ENCODE data around the gene ADAMTS2.

The ADAMTS2 gene

GRCh38 chr5:179345433-179346321 is at the start of gene ADAMTS2:
TSS of gene ADAMTS2 (minus strand) at chr5:179345461. CDS start at chr5:179345328, 133 bp downstream.
- H3K4me3 ChIP-seq (ENCODE audit: low read length): no peak within 1 kb of the TSS
- TF ChIP-seq ZNF274 (IDR thresholded peaks at IDR 0.05; ENCODE audit: low read depth, low read length): no peak

DNA sequence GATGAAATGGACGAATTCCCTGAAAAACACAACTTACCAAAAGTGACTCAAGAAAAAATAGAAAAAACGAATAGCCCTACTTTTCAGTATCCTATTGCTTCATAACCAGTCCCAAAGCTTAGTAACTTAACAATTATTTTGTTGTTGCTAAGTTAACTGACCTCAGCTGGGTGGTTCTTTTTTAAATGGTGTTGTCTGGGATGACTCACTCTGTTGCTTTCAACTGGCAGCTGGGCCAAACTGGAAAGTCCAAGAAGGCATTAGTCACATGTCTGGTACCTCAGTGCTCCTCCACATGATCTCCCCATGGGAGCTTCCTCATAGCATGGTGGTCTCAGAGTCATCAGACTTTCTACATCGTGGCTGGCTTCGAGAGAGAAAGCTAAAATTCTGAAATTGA is 47.8 kb upstream of the ADAMTS2 start:
- H3K4me3 ChIP-seq (ENCODE audit: low read length): no peak overlapping the region
- TF ChIP-seq ZNF274 (IDR thresholded peaks at IDR 0.05; ENCODE audit: low read depth, low read length): no peak

- TF ChIP-seq ZNF274 (IDR thresholded peaks at IDR 0.05; ENCODE audit: low read depth, low read length): no peak
- H3K4me3 ChIP-seq (ENCODE audit: low read length): no peak overlapping the region
Observed at GRCh38 chr5:179387151-179388110, 42.2 kb upstream of the ADAMTS2 start.

- no peak overlapping the region for H3K4me3 ChIP-seq (ENCODE audit: low read length)
- TF ChIP-seq ZNF274 (IDR thresholded peaks at IDR 0.05; ENCODE audit: low read depth, low read length): no peak
Observed at GRCh38 chr5:179385914-179386313, 40.7 kb upstream of the ADAMTS2 start.

DNA sequence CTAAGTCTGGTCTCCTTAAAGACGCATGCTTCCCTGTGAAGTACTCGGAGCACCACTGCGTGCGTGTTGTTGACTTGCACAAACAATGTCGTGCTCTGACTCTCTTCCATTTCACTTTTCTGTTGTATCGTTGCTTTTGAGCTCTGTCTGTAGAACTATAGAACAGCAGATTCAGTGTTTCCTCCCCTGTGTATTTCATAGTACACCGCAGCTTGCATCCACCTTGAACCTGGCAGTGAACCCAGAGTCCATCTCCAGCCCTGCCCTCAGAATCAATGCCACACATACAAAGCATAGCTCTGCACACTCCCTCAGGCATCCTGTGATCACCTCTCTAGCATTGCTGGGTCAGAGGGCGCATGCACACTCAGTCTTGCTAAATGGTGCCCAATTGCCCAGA is 37.2 kb upstream of the ADAMTS2 start:
- H3K4me3 ChIP-seq (ENCODE audit: low read length): no peak overlapping the region
- TF ChIP-seq ZNF274 (IDR thresholded peaks at IDR 0.05; ENCODE audit: low read depth, low read length): no peak

DNA sequence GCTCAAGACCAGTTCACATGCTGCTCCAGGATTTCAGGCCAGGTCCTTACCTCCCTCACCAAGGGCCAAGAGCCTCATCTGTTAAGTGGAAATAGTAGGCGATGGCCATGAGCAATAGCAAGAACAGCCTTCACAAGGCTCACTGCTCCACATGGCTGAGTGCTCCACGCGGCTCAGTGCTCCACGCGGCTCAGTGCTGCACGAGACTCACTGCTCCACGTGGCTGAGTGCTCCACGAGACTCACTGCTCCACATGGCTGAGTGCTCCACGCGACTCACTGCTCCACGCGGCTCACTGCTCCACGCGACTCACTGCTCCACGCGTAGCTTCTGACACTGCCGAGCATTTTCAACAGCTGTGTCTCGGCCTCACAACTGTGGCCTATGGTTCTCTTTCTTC is 36.4 kb upstream of the ADAMTS2 start:
- H3K4me3 ChIP-seq (ENCODE audit: low read length): no peak overlapping the region
- TF ChIP-seq ZNF274 (IDR thresholded peaks at IDR 0.05; ENCODE audit: low read depth, low read length): no peak

GRCh38 chr5:179380211-179381035 is 35.2 kb upstream of the ADAMTS2 start:
- no peak overlapping the region for H3K4me3 ChIP-seq (ENCODE audit: low read length)
- no peak for TF ChIP-seq ZNF274 (IDR thresholded peaks at IDR 0.05; ENCODE audit: low read depth, low read length)

GRCh38 chr5:179379321-179379890 is 34.1 kb upstream of the ADAMTS2 start:
- H3K4me3 ChIP-seq (ENCODE audit: low read length): no peak overlapping the region
- no peak for TF ChIP-seq ZNF274 (IDR thresholded peaks at IDR 0.05; ENCODE audit: low read depth, low read length)

- H3K4me3 ChIP-seq (ENCODE audit: low read length): no peak overlapping the region
- TF ChIP-seq ZNF274 (IDR thresholded peaks at IDR 0.05; ENCODE audit: low read depth, low read length): no peak
Observed at GRCh38 chr5:179378441-179379271, 33.4 kb upstream of the ADAMTS2 start.

- H3K4me3 ChIP-seq (ENCODE audit: low read length): no peak overlapping the region
- no peak for TF ChIP-seq ZNF274 (IDR thresholded peaks at IDR 0.05; ENCODE audit: low read depth, low read length)
Observed at GRCh38 chr5:179378116-179378440, 32.8 kb upstream of the ADAMTS2 start.

DNA sequence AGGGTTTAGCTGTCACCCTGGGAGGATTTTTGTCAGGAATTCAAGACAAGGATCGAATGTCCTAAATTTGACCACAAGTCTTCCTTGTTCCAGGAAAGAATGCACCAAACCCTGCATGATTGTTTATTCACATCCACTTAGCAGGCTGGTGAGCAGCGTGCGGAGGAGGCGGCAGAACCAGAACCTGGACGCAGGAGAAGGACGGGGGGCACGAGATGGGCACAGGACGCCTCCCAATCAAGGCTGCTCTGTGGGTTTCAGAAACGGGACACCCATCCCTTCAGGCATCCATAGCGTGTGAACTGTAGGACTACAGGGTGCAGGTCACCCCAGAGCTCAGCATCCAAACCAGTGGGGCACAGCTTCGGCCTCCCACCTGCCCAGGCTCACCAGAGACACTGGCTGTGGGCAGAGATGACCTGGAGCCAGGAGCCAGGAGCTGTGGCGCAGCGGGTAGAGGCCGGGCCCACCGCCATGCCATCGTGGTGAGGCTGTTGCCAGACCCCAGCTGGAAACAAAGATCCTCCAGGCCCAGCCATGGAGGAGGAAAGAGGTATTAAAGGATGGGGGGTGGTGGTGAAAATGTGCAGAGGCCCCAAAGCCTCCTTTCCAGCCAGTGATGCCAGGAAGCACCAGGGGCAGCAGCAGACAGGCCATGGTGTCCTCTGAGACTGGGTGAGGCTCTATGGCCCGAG is 32.3 kb upstream of the ADAMTS2 start:
- no peak overlapping the region for H3K4me3 ChIP-seq (ENCODE audit: low read length)
- no peak for TF ChIP-seq ZNF274 (IDR thresholded peaks at IDR 0.05; ENCODE audit: low read depth, low read length)

- no peak for TF ChIP-seq ZNF274 (IDR thresholded peaks at IDR 0.05; ENCODE audit: low read depth, low read length)
- H3K4me3 ChIP-seq (ENCODE audit: low read length): no peak overlapping the region
Observed at GRCh38 chr5:179376701-179377420, 31.6 kb upstream of the ADAMTS2 start.

All from GM08714 (cell line).